WTC11 (cell line): ENCODE measurements around the gene GALNTL6. TPM values are rescaled to one million over a fixed set of nuclear protein-coding genes. Genes with fewer than 3 reads are reported as not detected.
A peak's percentile ranks its signal among the peaks of the same experiment; 100 is the strongest.

Source experiments
- ATAC-seq: fragments of 200-7000 bp; cut with Tn5 transposase; 2 replicates; pipeline ENCODE4 v1.10.0; 2021; ENCODE audit warnings: mild to moderate bottlenecking, moderate library complexity
- CTCF ChIA-PET: fragments of 300-600 bp; sonication (Branson Sonifier 250); formaldehyde crosslinking; loops from one replicate; lab custom pipeline; 2021; ENCODE audit warnings: antibody characterized with exemption; lab: Charles Lee
- POLR2A ChIA-PET: fragments of 350-600 bp; sonication (Branson Sonifier 250); formaldehyde crosslinking; loops from one replicate; lab custom pipeline; 2021; ENCODE audit warnings: antibody characterized with exemption; lab: Charles Lee
- DNase-seq: peaks from one replicate; pipeline ENCODE4 v3.0.0; 2021; ENCODE audit warnings: low spot score
- H3K27ac Mint-ChIP-seq: 2 replicates; pipeline ENCODE4 v1.8.0; 2021; ENCODE audit warnings: mixed read lengths
- H3K27me3 Mint-ChIP-seq: 2 replicates; pipeline ENCODE4 v1.8.0; 2021; ENCODE audit warnings: low read depth, mild to moderate bottlenecking, moderate library complexity, mixed read lengths
- H3K36me3 Mint-ChIP-seq: 2 replicates; pipeline ENCODE4 v1.8.0; 2021; ENCODE audit warnings: mixed read lengths
- H3K4me1 Mint-ChIP-seq: 2 replicates; pipeline ENCODE4 v1.8.0; 2022; ENCODE audit warnings: mixed read lengths
- H3K4me3 Mint-ChIP-seq: 2 replicates; pipeline ENCODE4 v1.8.0; 2021; ENCODE audit warnings: mild to moderate bottlenecking, moderate library complexity, mixed read lengths
- H3K9me3 Mint-ChIP-seq: 2 replicates; pipeline ENCODE4 v1.8.0; 2021; ENCODE audit warnings: mixed read lengths
- ESRRA ChIP-seq: sonication (generic); formaldehyde crosslinking; IDR thresholded peaks from 2 replicates; pipeline ENCODE4 v1.8.1; 2022; ENCODE audit warnings: mild to moderate bottlenecking, missing genetic modification reagents, borderline replicate concordance
- FOXJ3 ChIP-seq: sonication (generic); formaldehyde crosslinking; IDR thresholded peaks from 2 replicates; pipeline ENCODE4 v1.9.0; 2021; ENCODE audit warnings: missing genetic modification reagents, mild to moderate bottlenecking, borderline replicate concordance
- FOXK1 ChIP-seq: sonication (generic); formaldehyde crosslinking; IDR thresholded peaks from 2 replicates; pipeline ENCODE4 v1.8.0; 2022; ENCODE audit warnings: mild to moderate bottlenecking, moderate library complexity, missing genetic modification reagents
- KAT7 ChIP-seq: sonication (generic); formaldehyde crosslinking; IDR thresholded peaks from 2 replicates; pipeline ENCODE4 v1.8.1; 2023; ENCODE audit warnings: missing genetic modification reagents, mild to moderate bottlenecking, borderline replicate concordance
- NFATC4 ChIP-seq: fragments of 250-450 bp; sonication (Bioruptor Pico); IDR thresholded peaks from 2 replicates; pipeline ENCODE4 v1.9.0; 2021; ENCODE audit warnings: mild to moderate bottlenecking
- RELA ChIP-seq: sonication (generic); formaldehyde crosslinking; IDR thresholded peaks from 2 replicates; pipeline ENCODE4 v1.8.1; 2022; ENCODE audit warnings: missing genetic modification reagents, mild to moderate bottlenecking, borderline replicate concordance
- SP1 ChIP-seq: sonication (generic); formaldehyde crosslinking; conservative IDR thresholded peaks from 2 replicates; pipeline ENCODE4 v1.8.1; 2022; ENCODE audit warnings: missing genetic modification reagents
- TCF7 ChIP-seq: sonication (generic); formaldehyde crosslinking; IDR thresholded peaks from 2 replicates; pipeline ENCODE4 v1.8.0; 2022; ENCODE audit warnings: mild to moderate bottlenecking, low read depth, missing genetic modification reagents, moderate library complexity
- ZNF219 ChIP-seq: sonication (generic); formaldehyde crosslinking; IDR thresholded peaks from 2 replicates; pipeline ENCODE4 v1.8.0; 2023; ENCODE audit warnings: missing genetic modification reagents, mild to moderate bottlenecking, borderline replicate concordance
- ZNF317 ChIP-seq: sonication (generic); formaldehyde crosslinking; IDR thresholded peaks from 2 replicates; pipeline ENCODE4 v1.8.1; 2023; ENCODE audit warnings: low read depth, mild to moderate bottlenecking, moderate library complexity, missing genetic modification reagents, borderline replicate concordance
- total RNA-seq: library from RNA; stranded (reverse); gene quantifications from 3 replicates; pipeline ENCODE4 v1.2.3, GENCODE V29; 2021
- TF ChIP-seq, protein P1 (sequence below): sonication (generic); formaldehyde crosslinking; IDR thresholded peaks from 2 replicates; pipeline ENCODE4 v1.8.1; 2023; ENCODE audit warnings: mild to moderate bottlenecking, missing genetic modification reagents
- TF ChIP-seq, protein P2 (sequence below): fragments of 200-600 bp; IDR thresholded peaks from 2 replicates; pipeline ENCODE4 v1.8.0; 2022; ENCODE audit warnings: antibody characterized with exemption
- TF ChIP-seq, protein P3 (sequence below): fragments of 250-450 bp; sonication (Bioruptor Pico); IDR thresholded peaks from 2 replicates; pipeline ENCODE4 v1.9.0; 2021; ENCODE audit warnings: moderate library complexity, mild to moderate bottlenecking, inconsistent platforms, borderline replicate concordance
- TF ChIP-seq, protein P4 (sequence below): sonication (generic); formaldehyde crosslinking; IDR thresholded peaks from 2 replicates; pipeline ENCODE4 v1.8.1; 2022; ENCODE audit warnings: mild to moderate bottlenecking, missing genetic modification reagents, moderate library complexity, borderline replicate concordance
- TF ChIP-seq, protein P5 (sequence below): sonication (generic); formaldehyde crosslinking; conservative IDR thresholded peaks from 2 replicates; pipeline ENCODE4 v1.8.1; 2022; ENCODE audit warnings: mild to moderate bottlenecking, missing genetic modification reagents
- TF ChIP-seq, protein P6 (sequence below): fragments of 250-450 bp; sonication (Bioruptor Pico); IDR thresholded peaks from 2 replicates; pipeline ENCODE4 v1.8.0; 2021; ENCODE audit warnings: mild to moderate bottlenecking
- TF ChIP-seq, protein P7 (sequence below): fragments of 250-450 bp; sonication (Bioruptor Pico); IDR thresholded peaks from 2 replicates; pipeline ENCODE4 v2.1.2; 2022; ENCODE audit warnings: mild to moderate bottlenecking, moderate library complexity
- TF ChIP-seq, protein P8 (sequence below): sonication (generic); formaldehyde crosslinking; IDR thresholded peaks from 2 replicates; pipeline ENCODE4 v1.8.0; 2022; ENCODE audit warnings: mild to moderate bottlenecking, missing genetic modification reagents

GALNTL6 gene
- total RNA-seq, 1 experiment from 2014 or later: 0.24 TPM

DNA sequence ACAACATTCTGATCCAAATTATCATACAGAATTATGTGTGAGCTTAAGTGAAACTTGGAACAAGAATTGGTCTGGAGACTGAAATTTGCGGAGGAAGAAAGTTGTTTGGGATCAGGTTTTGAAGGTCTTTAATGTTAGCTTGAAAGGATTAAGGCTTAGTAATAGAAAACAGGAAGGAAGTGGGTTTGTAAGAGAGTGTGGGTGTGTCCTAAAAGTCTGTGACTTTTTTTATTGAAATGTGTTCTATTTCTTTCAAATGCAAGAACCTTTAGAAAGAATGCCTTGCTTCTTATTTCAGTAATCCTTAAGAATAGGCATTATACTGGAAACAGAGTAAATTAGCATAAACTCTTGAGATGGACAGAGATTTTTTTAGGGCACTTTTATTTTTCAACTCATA lies 198.0 kb downstream of the GALNTL6 start:
- Mint-ChIP-seq H3K4me1 (peaks cover 41% of the 10 kb centered on the region), H3K36me3 (peaks cover 21% of the 10 kb centered on the region), H3K27ac (peak overlapping the region; percentile 60; the same call in 1 of the 2 replicates), H3K9me3 (peaks cover 26% of the 10 kb centered on the region), H3K4me3 (peak overlapping the region; percentile 41; the same call in 1 of the 2 replicates), H3K27me3 (peaks cover 17% of the 10 kb centered on the region)
- ATAC-seq (peak; percentile 69), DNase-seq (no peak)
- TF ChIP-seq, protein P1, sequence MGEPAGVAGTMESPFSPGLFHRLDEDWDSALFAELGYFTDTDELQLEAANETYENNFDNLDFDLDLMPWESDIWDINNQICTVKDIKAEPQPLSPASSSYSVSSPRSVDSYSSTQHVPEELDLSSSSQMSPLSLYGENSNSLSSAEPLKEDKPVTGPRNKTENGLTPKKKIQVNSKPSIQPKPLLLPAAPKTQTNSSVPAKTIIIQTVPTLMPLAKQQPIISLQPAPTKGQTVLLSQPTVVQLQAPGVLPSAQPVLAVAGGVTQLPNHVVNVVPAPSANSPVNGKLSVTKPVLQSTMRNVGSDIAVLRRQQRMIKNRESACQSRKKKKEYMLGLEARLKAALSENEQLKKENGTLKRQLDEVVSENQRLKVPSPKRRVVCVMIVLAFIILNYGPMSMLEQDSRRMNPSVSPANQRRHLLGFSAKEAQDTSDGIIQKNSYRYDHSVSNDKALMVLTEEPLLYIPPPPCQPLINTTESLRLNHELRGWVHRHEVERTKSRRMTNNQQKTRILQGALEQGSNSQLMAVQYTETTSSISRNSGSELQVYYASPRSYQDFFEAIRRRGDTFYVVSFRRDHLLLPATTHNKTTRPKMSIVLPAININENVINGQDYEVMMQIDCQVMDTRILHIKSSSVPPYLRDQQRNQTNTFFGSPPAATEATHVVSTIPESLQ (CRISPR knock-in tag): no peak
- CTCF ChIA-PET: interaction anchor here (1.0 kb wide), 1 partner anchor 23 kb away, joined by 4 read pairs; no protein-coding TSS in a partner anchor
- POLR2A ChIA-PET: interaction anchor here (0.6 to 1.1 kb wide), 2 partner anchors 23 to 86 kb away, joined by 3 read pairs; no protein-coding TSS in a partner anchor

DNA sequence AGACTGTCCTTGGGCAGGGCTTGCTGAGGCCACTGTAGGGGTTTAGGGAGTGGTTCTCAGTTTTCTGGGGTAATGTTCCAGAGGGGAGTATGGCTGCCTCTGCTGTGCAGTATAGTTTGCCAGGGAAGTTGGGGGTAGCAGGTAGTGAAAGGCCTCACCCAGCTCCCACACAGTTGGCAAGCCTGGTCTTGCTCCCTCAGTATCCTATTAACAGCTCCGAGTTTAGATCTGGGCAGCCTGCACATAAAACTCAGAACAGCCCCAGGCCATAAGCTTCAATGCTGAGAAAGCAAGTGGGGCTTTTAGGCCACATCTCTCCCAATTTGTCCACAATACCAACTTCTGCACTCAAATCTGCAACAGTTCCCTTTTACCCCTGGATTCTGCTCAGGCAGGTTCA lies 205.2 kb downstream of the GALNTL6 start:
- H3K36me3 Mint-ChIP-seq: peaks cover 23% of the 10 kb centered on the region
- peaks cover 26% of the 10 kb centered on the region for H3K9me3 Mint-ChIP-seq
- H3K27ac Mint-ChIP-seq: no peak overlapping the region
- H3K27me3 Mint-ChIP-seq: no peaks in the 10 kb centered on the region
- H3K4me3 Mint-ChIP-seq: no peak overlapping the region
- ChIA-PET CTCF (no interaction called here), POLR2A (no interaction called here)
- ATAC-seq: no peak
- 0 out of 2 replicates have a peak, but pooled peaks cover 3% of the 10 kb centered on the region for H3K4me1 Mint-ChIP-seq
- DNase-seq: no peak
- TF ChIP-seq RELA (no peak), NFATC4 (no peak), FOXJ3 (no peak), ZNF219 (CRISPR knock-in tag) (no peak), FOXK1 (CRISPR knock-in tag) (no peak), KAT7 (no peak), TCF7 (CRISPR knock-in tag) (no peak), ESRRA (CRISPR knock-in tag) (no peak), SP1 (CRISPR knock-in tag) (no peak), ZNF317 (no peak)
- TF ChIP-seq, protein P2, sequence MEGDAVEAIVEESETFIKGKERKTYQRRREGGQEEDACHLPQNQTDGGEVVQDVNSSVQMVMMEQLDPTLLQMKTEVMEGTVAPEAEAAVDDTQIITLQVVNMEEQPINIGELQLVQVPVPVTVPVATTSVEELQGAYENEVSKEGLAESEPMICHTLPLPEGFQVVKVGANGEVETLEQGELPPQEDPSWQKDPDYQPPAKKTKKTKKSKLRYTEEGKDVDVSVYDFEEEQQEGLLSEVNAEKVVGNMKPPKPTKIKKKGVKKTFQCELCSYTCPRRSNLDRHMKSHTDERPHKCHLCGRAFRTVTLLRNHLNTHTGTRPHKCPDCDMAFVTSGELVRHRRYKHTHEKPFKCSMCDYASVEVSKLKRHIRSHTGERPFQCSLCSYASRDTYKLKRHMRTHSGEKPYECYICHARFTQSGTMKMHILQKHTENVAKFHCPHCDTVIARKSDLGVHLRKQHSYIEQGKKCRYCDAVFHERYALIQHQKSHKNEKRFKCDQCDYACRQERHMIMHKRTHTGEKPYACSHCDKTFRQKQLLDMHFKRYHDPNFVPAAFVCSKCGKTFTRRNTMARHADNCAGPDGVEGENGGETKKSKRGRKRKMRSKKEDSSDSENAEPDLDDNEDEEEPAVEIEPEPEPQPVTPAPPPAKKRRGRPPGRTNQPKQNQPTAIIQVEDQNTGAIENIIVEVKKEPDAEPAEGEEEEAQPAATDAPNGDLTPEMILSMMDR: no peak
- TF ChIP-seq, protein P3, sequence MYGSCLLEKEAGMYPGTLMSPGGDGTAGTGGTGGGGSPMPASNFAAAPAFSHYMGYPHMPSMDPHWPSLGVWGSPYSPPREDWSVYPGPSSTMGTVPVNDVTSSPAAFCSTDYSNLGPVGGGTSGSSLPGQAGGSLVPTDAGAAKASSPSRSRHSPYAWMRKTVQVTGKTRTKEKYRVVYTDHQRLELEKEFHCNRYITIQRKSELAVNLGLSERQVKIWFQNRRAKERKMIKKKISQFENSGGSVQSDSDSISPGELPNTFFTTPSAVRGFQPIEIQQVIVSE (CRISPR knock-in tag): no peak
- TF ChIP-seq, protein P4, sequence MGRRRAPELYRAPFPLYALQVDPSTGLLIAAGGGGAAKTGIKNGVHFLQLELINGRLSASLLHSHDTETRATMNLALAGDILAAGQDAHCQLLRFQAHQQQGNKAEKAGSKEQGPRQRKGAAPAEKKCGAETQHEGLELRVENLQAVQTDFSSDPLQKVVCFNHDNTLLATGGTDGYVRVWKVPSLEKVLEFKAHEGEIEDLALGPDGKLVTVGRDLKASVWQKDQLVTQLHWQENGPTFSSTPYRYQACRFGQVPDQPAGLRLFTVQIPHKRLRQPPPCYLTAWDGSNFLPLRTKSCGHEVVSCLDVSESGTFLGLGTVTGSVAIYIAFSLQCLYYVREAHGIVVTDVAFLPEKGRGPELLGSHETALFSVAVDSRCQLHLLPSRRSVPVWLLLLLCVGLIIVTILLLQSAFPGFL (CRISPR knock-in tag): no peak
- TF ChIP-seq, protein P5, sequence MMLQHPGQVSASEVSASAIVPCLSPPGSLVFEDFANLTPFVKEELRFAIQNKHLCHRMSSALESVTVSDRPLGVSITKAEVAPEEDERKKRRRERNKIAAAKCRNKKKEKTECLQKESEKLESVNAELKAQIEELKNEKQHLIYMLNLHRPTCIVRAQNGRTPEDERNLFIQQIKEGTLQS (CRISPR knock-in tag): no peak
- TF ChIP-seq, protein P6, sequence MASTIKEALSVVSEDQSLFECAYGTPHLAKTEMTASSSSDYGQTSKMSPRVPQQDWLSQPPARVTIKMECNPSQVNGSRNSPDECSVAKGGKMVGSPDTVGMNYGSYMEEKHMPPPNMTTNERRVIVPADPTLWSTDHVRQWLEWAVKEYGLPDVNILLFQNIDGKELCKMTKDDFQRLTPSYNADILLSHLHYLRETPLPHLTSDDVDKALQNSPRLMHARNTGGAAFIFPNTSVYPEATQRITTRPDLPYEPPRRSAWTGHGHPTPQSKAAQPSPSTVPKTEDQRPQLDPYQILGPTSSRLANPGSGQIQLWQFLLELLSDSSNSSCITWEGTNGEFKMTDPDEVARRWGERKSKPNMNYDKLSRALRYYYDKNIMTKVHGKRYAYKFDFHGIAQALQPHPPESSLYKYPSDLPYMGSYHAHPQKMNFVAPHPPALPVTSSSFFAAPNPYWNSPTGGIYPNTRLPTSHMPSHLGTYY: no peak
- TF ChIP-seq, protein P7, sequence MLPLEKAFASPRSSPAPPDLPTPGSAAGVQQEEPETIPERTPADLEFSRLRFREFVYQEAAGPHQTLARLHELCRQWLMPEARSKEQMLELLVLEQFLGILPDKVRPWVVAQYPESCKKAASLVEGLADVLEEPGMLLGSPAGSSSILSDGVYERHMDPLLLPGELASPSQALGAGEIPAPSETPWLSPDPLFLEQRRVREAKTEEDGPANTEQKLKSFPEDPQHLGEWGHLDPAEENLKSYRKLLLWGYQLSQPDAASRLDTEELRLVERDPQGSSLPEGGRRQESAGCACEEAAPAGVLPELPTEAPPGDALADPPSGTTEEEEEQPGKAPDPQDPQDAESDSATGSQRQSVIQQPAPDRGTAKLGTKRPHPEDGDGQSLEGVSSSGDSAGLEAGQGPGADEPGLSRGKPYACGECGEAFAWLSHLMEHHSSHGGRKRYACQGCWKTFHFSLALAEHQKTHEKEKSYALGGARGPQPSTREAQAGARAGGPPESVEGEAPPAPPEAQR (CRISPR knock-in tag): no peak
- TF ChIP-seq, protein P1 (CRISPR knock-in tag): no peak
- TF ChIP-seq, protein P8, sequence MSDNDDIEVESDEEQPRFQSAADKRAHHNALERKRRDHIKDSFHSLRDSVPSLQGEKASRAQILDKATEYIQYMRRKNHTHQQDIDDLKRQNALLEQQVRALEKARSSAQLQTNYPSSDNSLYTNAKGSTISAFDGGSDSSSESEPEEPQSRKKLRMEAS (CRISPR knock-in tag): no peak
